NCI-H1417 treated with DMSO at 0.1 percent for 48 hours (cell line): ENCODE measurements around the gene AGTPBP1.
"Not testable (repeated sequence)": the region's sequence is repeated elsewhere in the genome, so short reads cannot be mapped to it uniquely, and the experiment has no call there.

Source experiments
- DNase-seq: peaks from one replicate; lab custom pipeline; 2025; lab: John Stamatoyannopoulos, UW

AGTPBP1 gene

DNA sequence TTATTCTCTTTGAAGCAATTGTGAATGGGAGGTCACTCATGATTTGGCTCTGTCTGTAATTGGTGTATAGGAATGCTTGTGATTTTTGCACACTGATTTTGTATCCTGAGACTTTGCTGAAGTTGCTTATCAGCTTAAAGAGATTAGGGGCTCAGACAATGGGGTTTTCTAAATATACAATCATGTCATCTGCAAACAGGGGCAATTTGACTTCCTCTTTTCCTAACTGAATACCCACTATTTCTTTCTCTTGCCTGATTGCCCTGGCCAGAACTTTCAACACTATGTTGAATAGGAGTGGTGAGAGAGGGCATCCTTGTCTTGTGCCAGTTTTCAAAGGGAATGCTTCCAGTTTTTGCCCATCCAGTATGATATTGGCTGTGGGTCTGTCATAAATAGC is 22.3 kb downstream of the AGTPBP1 start:
- DNase-seq, result not testable (repeated sequence)

DNA sequence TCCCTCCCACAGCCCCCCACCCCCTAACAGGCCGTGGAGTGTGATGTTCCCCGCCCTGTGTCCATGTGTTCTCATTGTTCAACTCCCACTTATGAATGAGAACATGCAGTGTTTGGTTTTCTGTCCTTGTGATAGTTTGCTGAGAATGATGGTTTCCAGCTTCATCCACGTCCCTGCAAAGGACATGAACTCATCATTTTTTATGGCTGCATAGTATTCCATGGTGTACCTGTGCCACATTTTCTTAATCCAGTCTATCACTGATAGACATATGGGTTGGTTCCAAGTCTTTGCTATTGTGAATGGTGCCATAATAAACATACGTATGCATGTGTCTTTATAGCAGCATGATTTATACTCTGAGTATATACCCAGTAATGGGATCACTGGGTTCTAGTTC is 23.9 kb downstream of the AGTPBP1 start:
- not testable (repeated sequence) for DNase-seq

DNA sequence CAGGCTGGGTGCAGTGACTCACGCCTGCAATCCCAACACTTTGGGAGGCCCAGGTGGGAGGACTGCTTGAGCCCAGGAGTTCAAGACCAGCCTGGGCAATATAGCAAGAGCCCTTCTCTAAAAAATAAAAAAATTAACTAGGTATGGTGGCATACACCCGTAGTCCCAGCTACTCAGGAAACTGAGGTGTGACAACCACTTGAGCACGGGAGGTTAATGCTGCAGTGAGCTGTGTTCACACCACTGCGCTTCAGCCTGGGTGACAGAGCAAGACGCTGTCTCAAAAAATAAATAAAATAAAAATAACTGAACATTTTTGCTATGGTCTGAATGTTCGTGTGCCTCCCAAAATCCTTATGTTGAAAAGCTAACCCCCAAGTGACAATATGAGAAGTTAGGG is 24.5 kb downstream of the AGTPBP1 start:
- DNase-seq, result no peak

- no peak for DNase-seq
Measured at GRCh38 chr9:85716031-85716877, 25.5 kb downstream of the AGTPBP1 start.

DNA sequence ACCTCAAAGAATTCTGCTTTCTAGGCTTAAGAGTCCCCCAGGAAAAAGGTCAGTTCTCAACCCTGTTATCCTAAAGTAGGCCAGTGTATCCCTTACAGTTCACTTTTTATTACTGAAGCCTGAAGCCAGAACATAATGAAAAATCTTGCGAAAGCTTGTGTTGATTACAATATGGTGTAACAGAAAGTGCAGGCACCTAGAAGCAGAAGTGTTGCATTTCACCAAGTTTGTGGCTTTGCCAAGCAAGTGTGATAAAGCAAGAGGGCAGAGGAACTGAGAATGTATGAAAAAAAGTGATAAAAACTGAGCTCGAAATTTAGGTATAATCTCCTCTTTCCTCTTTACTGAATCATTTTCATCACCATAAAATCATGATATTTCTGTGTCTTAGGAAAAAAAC is 26.2 kb downstream of the AGTPBP1 start:
- DNase-seq, result no peak

DNA sequence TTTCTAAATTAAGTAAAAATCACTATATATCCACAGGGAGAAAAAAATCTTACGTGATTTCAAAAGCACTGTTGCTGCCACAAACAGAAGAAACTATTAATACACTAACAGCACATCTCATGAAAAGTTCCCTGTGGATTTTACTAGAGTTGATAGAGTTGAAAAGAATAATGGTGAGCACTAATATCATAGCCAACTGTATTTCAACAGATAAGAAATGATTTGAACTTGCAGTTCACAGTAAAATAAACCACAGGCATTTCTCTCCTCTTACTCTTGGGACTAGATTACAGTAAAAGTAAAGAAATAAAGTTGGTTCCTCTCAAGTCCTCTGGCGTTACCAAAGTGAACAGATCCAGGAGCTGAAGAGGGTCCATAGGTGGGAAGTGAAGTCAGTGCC is 27.9 kb downstream of the AGTPBP1 start:
- no peak for DNase-seq

DNA sequence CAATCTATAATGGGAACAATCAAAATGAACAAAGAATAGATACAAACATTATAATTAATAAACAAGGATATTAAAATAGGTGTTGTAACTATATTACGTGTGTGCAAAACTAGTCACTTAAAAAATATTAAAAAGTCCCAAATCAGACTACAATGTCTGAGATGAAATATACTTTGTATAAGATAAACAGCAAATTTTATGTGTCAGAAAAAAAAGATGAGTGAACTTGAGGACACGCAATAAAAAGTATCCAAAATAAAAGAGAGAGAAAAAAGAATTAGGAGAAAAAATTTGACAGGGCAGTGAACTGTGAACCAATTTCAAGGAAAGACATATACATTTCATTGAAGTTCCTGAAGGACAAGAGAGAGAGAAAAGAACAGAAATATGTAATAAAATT is 37.0 kb downstream of the AGTPBP1 start:
- DNase-seq, result no peak

DNA sequence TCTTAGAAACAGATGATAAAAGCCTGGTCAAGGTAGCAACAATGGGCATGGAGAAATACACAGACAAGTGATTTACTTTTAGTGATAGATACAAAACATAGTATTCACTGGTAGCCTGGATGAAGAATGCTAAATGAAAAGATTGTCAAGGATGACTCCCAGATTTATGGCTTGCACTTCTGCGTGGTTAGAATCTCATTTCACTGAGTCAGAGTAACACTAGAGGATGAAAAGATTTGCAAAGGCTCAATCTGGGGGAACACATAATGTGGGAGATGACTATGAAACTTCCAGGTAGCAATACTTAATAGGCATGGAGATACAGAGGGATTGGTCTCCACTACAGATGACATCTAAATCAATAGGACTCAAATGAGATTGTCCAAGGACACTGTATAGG is 38.4 kb downstream of the AGTPBP1 start:
- DNase-seq, result no peak

- no peak for DNase-seq
Measured at GRCh38 chr9:85702726-85703289, 38.9 kb downstream of the AGTPBP1 start.

- DNase-seq, result no peak
Measured at GRCh38 chr9:85702191-85702590, 39.6 kb downstream of the AGTPBP1 start.

- no peak for DNase-seq
Measured at GRCh38 chr9:85700330-85700729, 41.4 kb downstream of the AGTPBP1 start.

DNA sequence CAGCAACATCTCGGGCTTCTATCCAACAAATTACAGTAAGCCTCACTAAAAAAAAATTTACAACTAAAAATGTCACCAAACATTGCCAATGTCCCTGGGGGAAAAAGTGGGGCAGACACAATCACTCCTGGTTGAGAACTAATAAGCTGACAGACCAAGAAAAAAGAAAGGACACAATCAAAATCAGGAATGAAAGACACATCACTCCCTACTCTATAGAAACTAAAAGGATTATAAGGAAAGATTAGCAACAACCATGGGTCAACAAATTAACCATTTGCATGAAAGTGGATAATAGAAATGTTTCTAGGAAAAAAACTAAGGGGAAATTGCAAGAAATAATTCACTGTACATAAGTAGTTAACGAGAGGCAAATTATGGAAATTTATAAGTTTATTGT is 53.4 kb downstream of the AGTPBP1 start:
- no peak for DNase-seq

GRCh38 chr9:85685081-85685480 is 56.7 kb downstream of the AGTPBP1 start:
- DNase-seq, result no peak

- DNase-seq, result no peak
Measured at GRCh38 chr9:85676790-85677189, 65.0 kb downstream of the AGTPBP1 start.

DNA sequence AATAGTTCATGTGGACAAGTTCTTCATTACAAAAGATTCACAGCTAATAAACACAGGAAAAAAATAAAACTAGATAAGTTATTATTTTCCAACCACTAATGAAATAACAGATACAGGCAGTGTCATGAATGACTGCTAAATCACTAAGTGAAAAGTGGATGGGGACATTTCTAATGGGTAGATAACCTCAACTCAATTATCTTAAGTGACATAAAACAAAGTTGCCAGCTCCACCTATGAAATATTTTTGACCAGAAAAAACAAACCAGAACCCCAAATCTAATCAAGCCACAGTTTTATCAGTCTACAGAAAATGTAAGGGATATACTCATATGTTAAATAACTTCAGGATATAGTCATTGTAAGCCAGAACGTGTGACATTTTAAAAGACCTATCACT is 74.4 kb downstream of the AGTPBP1 start:
- DNase-seq, result no peak

GRCh38 chr9:85666086-85666485 is 75.7 kb downstream of the AGTPBP1 start:
- DNase-seq, result no peak

DNA sequence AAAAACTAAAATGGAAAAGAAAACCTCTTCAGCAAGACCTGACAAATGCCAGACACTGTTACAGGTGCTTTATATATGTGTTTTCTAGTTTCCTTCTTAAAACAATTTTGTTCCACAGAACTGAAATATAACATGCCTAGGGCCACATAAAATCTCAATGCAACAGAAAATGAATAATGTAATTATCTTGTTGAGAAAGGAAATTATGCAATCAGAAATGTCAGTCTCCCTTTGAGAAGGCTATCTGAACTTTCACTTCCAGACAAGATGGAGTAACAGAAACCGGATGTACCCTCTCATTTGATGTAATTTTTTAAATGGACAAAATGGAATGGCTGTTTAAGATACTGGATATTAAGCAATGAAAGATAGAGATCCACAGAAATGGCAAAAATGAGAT is 79.2 kb downstream of the AGTPBP1 start:
- DNase-seq, result no peak

GRCh38 chr9:85658716-85659115 is 83.0 kb downstream of the AGTPBP1 start:
- DNase-seq, result no peak

DNA sequence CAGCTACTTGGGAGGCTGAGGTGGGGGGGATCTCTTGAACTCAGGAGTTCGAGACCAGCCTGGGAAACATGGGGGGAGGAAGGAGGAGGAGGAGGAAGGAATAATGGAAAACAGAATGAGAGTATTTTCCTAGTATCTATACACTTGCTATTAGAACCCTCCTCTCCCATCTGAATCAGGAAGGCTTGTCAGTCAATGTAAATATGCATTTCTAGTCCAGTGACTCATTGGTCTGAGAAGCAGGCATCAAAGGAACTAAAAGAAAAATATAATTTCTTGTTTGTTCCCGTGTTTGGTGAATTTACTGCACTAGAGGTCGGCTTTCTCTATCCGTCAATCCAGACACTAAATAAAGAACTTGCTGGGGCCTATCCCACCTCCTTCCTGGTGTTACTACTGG is 88.6 kb downstream of the AGTPBP1 start:
- DNase-seq, result no peak

DNA sequence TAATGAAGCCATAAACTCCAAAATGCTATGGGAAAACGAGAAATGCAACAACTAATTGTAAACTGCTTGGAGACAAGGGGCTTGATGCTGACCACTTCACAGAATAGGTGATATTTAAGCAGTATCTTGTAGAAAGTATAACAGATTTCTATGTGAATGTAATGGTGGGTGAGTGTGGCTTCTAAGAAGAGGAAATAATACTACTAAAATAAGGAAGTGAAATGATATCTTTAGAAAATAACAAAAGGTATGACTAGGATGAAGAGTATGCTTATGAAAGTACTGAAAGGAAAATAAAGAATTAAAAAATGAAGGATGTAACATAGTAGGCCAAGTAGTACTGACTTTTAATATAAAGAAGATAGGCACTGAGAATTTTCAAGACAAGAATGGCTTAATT is 94.2 kb downstream of the AGTPBP1 start:
- no peak for DNase-seq

DNA sequence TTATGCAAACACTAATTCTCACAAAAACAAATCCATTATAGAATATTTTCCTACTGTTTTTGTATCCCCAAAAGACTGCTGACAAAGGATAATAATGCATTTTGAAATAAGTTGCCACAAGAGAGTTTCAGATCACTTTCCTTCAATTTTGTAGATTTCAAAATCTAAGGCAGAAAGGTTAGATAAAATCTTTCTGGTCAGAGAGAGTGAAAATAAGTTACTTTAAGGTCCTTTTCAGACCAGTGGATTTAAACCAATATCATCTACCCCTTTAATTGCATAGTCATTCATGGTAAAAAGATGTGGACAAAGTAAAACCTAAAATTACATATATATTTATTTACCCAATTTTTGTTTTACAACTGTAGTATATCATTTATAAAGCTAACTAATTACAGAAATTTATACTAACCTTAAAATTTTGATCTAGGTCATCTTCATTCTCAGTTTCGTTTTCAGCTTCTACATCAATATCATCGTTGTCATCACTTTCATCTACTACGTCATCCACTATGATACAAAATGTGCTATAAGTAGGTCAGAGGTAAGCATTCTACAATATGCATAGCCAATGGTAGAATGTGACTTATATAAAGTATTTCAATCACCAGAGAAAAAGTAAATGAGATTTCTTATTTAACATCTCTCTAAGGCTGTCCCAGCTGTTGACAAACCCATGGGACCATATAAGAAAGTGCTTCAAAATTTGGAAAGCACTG is 95.7 kb downstream of the AGTPBP1 start:
- DNase-seq, result no peak

- peak; percentile 54 for DNase-seq
Measured at GRCh38 chr9:85640425-85640824, 101.3 kb downstream of the AGTPBP1 start.

DNA sequence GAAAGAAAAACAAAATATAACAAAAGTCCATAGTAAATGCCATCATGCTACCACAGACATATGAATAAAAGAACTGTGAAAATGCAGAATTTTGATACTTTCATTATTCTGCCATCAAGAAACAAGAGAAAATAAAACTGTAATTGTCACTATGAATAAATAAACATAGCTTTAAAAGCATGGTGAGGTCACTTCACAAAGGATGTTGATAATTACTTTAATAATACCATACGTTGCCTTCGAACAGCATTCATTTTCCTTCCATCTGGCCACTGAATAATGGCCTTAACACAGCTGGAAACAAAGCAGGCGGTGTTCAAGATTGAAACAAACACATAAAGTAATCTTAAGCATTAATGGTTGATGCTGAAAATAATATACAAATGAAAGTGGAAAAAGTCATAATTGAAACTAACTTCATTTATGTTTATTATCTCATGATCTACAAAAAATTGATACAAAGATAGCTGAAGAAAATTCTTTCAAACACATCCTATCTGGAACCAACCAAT is 102.0 kb downstream of the AGTPBP1 start:
- peak; percentile 96 for DNase-seq
